SKM-1 (cell line): ENCODE results near the gene RAMP1.
"Not testable (repeated sequence)": the region's sequence is repeated elsewhere in the genome, so short reads cannot be mapped to it uniquely, and the experiment has no call there.

ENCODE experiments used
- DNase-seq: peaks from one replicate; lab custom pipeline; 2025; ENCODE audit not compliant: unreplicated experiment; lab: John Stamatoyannopoulos, UW

RAMP1 gene

DNA sequence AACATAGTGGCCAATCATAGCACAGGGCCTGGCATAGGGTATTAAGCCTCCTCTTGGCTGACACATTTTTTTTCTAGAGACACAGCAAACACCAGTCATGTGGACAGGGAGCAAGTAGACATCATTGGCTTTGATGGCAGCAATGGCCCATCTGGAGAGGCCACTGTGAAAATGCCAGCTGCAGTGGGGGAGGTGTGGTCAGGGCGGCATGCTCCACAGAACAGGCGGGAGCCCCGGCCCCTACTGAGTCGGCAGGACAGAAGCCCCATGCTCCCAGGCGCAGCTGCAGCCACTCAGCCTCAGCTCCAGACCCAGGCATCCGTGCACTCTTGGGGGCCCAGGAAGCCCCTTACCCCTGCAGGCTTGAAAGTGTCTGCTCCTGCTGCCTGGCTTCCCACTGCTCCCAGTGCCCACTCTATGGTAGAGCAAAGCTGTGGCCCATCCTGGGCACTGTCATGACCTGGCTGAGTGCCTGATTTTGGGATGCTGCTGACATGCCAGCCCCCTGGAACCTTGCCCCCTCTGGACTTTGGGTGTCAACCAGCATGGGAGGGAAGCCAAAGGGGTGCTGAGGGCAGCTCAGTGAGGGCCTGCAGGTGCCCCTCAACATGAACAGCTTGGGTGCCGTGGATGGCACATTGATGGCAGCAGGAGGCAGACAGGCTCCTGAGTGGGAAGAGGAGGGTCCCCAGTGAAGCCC is 84.1 kb downstream of the RAMP1 start:
- no peak for DNase-seq

DNA sequence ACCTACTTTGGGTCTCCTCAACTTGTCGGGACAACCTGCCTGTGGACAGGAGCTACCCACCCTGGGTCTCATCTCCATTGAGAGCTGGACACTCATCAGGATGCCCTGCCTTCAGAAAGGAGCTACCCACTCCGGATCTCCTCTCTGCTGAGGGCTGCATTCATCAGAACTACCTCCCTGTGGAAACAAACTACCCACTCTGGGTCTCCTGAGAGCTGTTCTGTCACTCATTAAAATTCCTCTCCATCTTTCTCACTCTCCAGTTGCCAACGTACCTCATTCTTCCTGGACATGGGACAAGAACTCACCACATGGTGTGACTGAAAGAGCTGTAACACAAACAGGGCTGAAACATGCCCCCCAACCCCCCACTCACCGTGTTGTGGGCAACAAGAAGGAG is 84.9 kb downstream of the RAMP1 start:
- no peak for DNase-seq

DNA sequence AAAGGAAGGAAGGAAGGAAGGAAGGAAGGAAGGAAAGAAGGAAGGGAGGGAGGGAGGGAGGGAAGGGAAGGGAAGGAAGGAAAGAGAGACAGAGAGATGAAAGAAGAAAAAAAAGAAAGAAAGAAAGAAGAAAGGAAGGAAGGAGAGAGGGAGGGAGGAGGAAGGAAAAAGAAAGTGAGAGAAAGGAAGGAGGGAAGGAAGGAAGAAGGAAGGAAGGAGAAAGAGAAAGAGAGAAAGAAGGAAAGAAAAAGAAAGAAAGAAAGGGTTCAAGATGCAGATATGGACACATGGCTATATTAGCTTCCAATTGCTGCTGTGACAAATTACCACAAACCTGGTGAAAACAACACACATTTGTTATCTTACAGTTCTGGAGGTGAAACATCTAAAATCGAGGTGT is 87.0 kb downstream of the RAMP1 start:
- no peak for DNase-seq

- not testable (repeated sequence) for DNase-seq
Measured at GRCh38 chr2:237951354-237951753, 91.9 kb downstream of the RAMP1 start.

- no peak for DNase-seq
Measured at GRCh38 chr2:237951878-237952277, 92.5 kb downstream of the RAMP1 start.

- no peak for DNase-seq
Measured at GRCh38 chr2:237952851-237953250, 93.4 kb downstream of the RAMP1 start.

DNA sequence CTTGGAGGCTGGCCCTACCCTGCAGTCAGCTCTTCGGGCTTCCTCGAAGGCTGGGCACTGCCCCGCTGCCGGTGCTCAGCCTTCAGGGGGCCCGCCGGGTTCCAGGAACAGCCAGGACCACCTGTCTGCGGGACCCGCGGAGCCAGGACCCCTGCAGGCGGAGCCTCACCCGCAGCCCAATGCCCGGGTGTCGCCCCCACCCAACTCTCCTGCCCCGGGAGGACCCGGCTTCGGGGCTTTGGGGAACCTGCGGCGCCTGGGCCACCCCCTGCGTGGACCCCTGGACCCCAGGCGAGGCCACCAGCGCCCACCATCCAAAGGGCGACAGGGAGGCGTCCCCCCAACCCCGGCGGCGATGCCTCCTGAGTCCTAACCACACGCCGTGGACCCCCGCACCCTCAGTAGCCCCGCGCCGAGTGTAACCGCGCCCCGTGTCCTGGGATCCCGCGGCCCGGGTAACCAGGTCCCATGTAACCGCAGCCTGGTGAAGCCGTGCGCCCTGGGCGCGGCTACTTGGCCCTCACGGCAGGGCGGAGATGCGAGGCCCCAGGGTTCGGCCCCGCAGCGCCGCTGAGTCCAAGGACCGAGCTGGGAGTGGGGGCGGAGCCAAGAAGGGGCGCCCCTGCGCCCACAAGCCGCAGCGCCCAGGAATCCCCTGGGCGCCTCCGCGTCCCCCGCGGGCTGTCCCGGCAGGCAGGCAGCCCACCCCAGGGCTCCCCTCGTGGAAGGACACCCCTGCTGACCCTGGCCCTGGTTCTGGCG is 96.4 kb downstream of the RAMP1 start:
- no peak for DNase-seq

GRCh38 chr2:237956402-237956736 is 96.9 kb downstream of the RAMP1 start:
- DNase-seq, result no peak

- no peak for DNase-seq
Measured at GRCh38 chr2:237961637-237962036, 102.2 kb downstream of the RAMP1 start.
